Amygdala (tissue), 56 donors: Measurements from ENCODE around the gene ZNF451.

Experiments
- DNase-seq, 56 donors: peaks; one replicate each; lab custom pipeline; 2025; lab: John Stamatoyannopoulos, UW

The ZNF451 gene

GRCh38 chr6:57198926-57199636, 109.1 kb downstream of the ZNF451 start:
- DNase-seq = no peak

- DNase-seq = no peak
These were observed 111.7 kb downstream of the ZNF451 start for GRCh38 chr6:57201718-57202117.

- DNase-seq = no peak
These were observed 115.8 kb downstream of the ZNF451 start for GRCh38 chr6:57205550-57206328.

GRCh38 chr6:57207141-57207540, 117.2 kb downstream of the ZNF451 start:
- no peak for DNase-seq

- DNase-seq = no peak
These were observed 117.9 kb downstream of the ZNF451 start for GRCh38 chr6:57207872-57208271.

GRCh38 chr6:57209030-57209429, 119.0 kb downstream of the ZNF451 start:
- DNase-seq = no peak

- DNase-seq = no peak
These were observed 120.1 kb downstream of the ZNF451 start for GRCh38 chr6:57210060-57210459.

- no peak for DNase-seq
These were observed 125.3 kb downstream of the ZNF451 start for GRCh38 chr6:57215260-57215659.

GRCh38 chr6:57216235-57217101, 126.5 kb downstream of the ZNF451 start:
- peak in 20 of 56 donors; percentile 0 to 46 (median 9) for DNase-seq

GRCh38 chr6:57217270-57217669, 127.3 kb downstream of the ZNF451 start:
- no peak for DNase-seq
